ENCODE data around the gene MAPK12. TPM values are rescaled to one million over a fixed set of nuclear protein-coding genes. Genes with fewer than 3 reads are reported as not detected.

MAPK12 gene
- total and polyA plus RNA-seq, 9 of the 15 experiments (the other 6 are each of a cell fraction or from before 2014, with no cell fraction given) = 0.79 to 71.5 (median 32.8) TPM

- H3K27ac ChIP-seq (ENCODE audit: extremely low read depth, low read depth, low read length) = no peak overlapping the region
- no peak for DNase-seq (ENCODE audit: extremely low read depth in 1 of 4, low spot score in 3 of 4)
- ChIA-PET CTCF (ENCODE audit: low intra/inter-chr PET ratio) (no interaction called here), POLR2A (interaction anchor here (0.6 to 0.8 kb wide), 2 partner anchors 21 to 308 kb away, joined by 3 to 4 read pairs; no protein-coding TSS in a partner anchor)
- peaks cover 10% of the 10 kb centered on the region for H4K20me1 ChIP-seq (replicated peaks; ENCODE audit: control insufficient read depth, insufficient read depth, low read length)
- H3K9ac ChIP-seq (ENCODE audit: insufficient read depth in 1 of 2, low read depth in 2 of 2, low read length in 2 of 2) = peak overlapping the region in 1 of 2 experiments; percentile 74; a peak in 2 of 4 replicates
- no peaks in the 10 kb centered on the region; the same call in 1 of the 2 replicates for H3K9me3 ChIP-seq (replicated peaks; ENCODE audit: control insufficient read depth, insufficient read depth, low read depth, low read length)
- H3K4me3 ChIP-seq = no peak overlapping the region
- H2AFZ ChIP-seq (ENCODE audit: low read depth, low read length) = no peak overlapping the region
- FAIRE-seq = no peak
- WGBS (ENCODE audit: insufficient coverage, low coverage, missing lambda C conversion rate) = 77% methylated on average over 6 of the region's 9 CpGs
- no peaks in the 10 kb centered on the region for H3K27me3 ChIP-seq (ENCODE audit: control insufficient read depth in 2 of 2, insufficient read depth in 2 of 2, low read length in 2 of 2)
- H3K36me3 ChIP-seq (ENCODE audit: control insufficient read depth, insufficient read depth, low read length) = peaks cover 28% of the 10 kb centered on the region; the same call in 2 of the 3 replicates
- intact Hi-C loops (cut with micrococcal nuclease) (no loop called here), in situ Hi-C loops (cut with MboI) (no loop called here)
- H3K4me1 ChIP-seq (replicated peaks in 1 of 2; ENCODE audit: control insufficient read depth in 2 of 2, insufficient read depth in 2 of 2, low read length in 2 of 2) = peaks cover 0 to 26% of the 10 kb centered on the region in 2 experiments; a peak in 3 of 5 replicates
- no peak for ATAC-seq
- H3K79me2 ChIP-seq (ENCODE audit: control insufficient read depth, insufficient read depth, low read length) = peaks cover 75% of the 10 kb centered on the region
- no peaks in the 10 kb centered on the region for H3K9me1 ChIP-seq (ENCODE audit: control insufficient read depth, insufficient read depth, low read length)
- no peak overlapping the region for H3K4me2 ChIP-seq (ENCODE audit: insufficient read depth, low read length)
- no TSS peak for BruUV-seq (replicated peaks)
- TF ChIP-seq PHB (CRISPR knock-in tag; IDR thresholded peaks at IDR 0.05) (no peak), NFATC3 (IDR thresholded peaks at IDR 0.05) (no peak), TFE3 (CRISPR knock-in tag; IDR thresholded peaks at IDR 0.05) (no peak), USF2 (CRISPR knock-in tag; IDR thresholded peaks at IDR 0.05) (no peak), ELF1 (tag; IDR thresholded peaks at IDR 0.05) (no peak), TSHZ1 (CRISPR knock-in tag; IDR thresholded peaks at IDR 0.05) (no peak), MTA2 (IDR thresholded peaks at IDR 0.05; ENCODE audit: low read depth) (no peak), ZNF197 (CRISPR knock-in tag; IDR thresholded peaks at IDR 0.05; ENCODE audit: low read depth) (no peak)
These were observed 22.7 kb downstream of the MAPK12 start for GRCh38 chr22:50238755-50239154.
